Vagina (tissue), 2 donors: Measurements from ENCODE around the gene RNPEPL1.

Experiments
- CTCF ChIP-seq, 3 experiments: fragments of 450-650 bp in 2 of 3; fragments of 200-600 bp in 1 of 3; sonication (generic) in 1 of 3; IDR thresholded peaks; one replicate each; pipeline ENCODE4 v1.5.1; 2017 to 2019; ENCODE audit warnings: antibody characterized with exemption in 3 of 3, mild to moderate bottlenecking in 2 of 3, moderate library complexity in 2 of 3
- POLR2A ChIP-seq, 2 donors: fragments of 450-650 bp; IDR thresholded peaks; one replicate each; pipeline ENCODE4 v1.6.1; 2017; ENCODE audit warnings: antibody characterized with exemption in 2 of 2, mild to moderate bottlenecking in 2 of 2, moderate library complexity in 2 of 2
- POLR2AphosphoS5 ChIP-seq, 2 donors: sonication (generic); formaldehyde crosslinking; IDR thresholded peaks; one replicate each; pipeline ENCODE4 v1.9.0; 2017; ENCODE audit warnings: antibody characterized with exemption in 2 of 2, mild to moderate bottlenecking in 2 of 2, low read depth in 1 of 2; ENCODE audit not compliant: insufficient read depth in 1 of 2

- no peak for TF ChIP-seq CTCF (IDR thresholded peaks at IDR 0.05)
- no peak for TF ChIP-seq POLR2AphosphoS5 (IDR thresholded peaks at IDR 0.05; ENCODE audit: insufficient read depth in 1 of 2, low read depth in 1 of 2)
- TF ChIP-seq POLR2A (IDR thresholded peaks at IDR 0.05) = no peak
Measured at GRCh38 chr2:240529344-240529999, 38.8 kb upstream of the RNPEPL1 start.
